Nephron progenitor cell (in vitro differentiated cells): Measurements from ENCODE around the gene ATP8A1.
"Not testable (repeated sequence)": the region's sequence is repeated elsewhere in the genome, so short reads cannot be mapped to it uniquely, and the experiment has no call there.

Source experiments
- DNase-seq: peaks from one replicate; pipeline ENCODE4 v3.0.0; 2021
- H3K27ac Mint-ChIP-seq: 2 replicates; pipeline ENCODE4 v1.8.0; 2021; ENCODE audit warnings: mild to moderate bottlenecking, moderate library complexity, mixed read lengths
- H3K27me3 Mint-ChIP-seq: 2 replicates; pipeline ENCODE4 v1.8.0; 2021; ENCODE audit warnings: mild to moderate bottlenecking, low read depth, mixed read lengths; ENCODE audit not compliant: poor library complexity
- H3K36me3 Mint-ChIP-seq: 2 replicates; pipeline ENCODE4 v1.8.0; 2021; ENCODE audit warnings: low read depth, mixed read lengths
- H3K4me1 Mint-ChIP-seq: 2 replicates; pipeline ENCODE4 v1.8.0; 2021; ENCODE audit warnings: mixed read lengths
- H3K4me3 Mint-ChIP-seq: 2 replicates; pipeline ENCODE4 v1.8.0; 2021; ENCODE audit warnings: mild to moderate bottlenecking, moderate library complexity, mixed read lengths
- H3K9me3 Mint-ChIP-seq: 2 replicates; pipeline ENCODE4 v1.8.0; 2021; ENCODE audit warnings: mild to moderate bottlenecking, moderate library complexity, mixed read lengths
- TF ChIP-seq, protein P1 (sequence below): fragments of 200-600 bp; sonication (generic); IDR thresholded peaks from 2 replicates; pipeline ENCODE4 v1.5.0; 2021; ENCODE audit warnings: antibody characterized with exemption

Gene ATP8A1

DNA sequence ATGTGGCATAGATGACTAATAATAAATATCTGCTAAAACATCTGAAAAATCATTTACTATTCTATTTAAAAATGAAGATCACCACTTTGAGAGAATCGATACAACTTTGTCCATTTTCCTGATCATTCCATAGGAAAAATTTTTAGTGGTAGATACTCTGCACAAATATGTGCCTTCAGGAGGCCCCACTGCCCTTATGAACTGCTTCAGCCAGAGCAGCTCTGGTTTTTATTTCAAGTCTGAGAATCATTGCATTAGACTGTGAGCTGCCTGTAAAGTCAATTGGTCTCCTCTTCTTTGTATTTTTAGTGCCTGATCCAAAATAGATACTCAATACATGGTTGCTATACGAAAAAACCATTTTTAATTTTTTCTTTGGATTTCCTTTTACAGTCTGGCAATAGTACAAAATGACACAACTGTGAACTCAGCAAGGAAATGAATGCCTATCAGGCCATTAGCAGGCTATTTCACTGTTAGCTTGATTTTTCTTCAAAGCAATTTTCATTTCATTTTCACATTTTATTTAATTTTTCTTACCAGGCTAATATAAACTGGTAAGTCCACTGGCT is 190.5 kb downstream of the ATP8A1 start:
- H3K36me3 Mint-ChIP-seq, result peaks cover 20% of the 10 kb centered on the region
- TF ChIP-seq, protein P1, sequence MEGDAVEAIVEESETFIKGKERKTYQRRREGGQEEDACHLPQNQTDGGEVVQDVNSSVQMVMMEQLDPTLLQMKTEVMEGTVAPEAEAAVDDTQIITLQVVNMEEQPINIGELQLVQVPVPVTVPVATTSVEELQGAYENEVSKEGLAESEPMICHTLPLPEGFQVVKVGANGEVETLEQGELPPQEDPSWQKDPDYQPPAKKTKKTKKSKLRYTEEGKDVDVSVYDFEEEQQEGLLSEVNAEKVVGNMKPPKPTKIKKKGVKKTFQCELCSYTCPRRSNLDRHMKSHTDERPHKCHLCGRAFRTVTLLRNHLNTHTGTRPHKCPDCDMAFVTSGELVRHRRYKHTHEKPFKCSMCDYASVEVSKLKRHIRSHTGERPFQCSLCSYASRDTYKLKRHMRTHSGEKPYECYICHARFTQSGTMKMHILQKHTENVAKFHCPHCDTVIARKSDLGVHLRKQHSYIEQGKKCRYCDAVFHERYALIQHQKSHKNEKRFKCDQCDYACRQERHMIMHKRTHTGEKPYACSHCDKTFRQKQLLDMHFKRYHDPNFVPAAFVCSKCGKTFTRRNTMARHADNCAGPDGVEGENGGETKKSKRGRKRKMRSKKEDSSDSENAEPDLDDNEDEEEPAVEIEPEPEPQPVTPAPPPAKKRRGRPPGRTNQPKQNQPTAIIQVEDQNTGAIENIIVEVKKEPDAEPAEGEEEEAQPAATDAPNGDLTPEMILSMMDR, result no peak
- H3K27ac Mint-ChIP-seq, result no peak overlapping the region
- H3K4me3 Mint-ChIP-seq, result no peak overlapping the region
- no peaks in the 10 kb centered on the region for H3K4me1 Mint-ChIP-seq
- H3K9me3 Mint-ChIP-seq, result peaks cover 19% of the 10 kb centered on the region
- H3K27me3 Mint-ChIP-seq, result peaks cover 3% of the 10 kb centered on the region
- no peak for DNase-seq

DNA sequence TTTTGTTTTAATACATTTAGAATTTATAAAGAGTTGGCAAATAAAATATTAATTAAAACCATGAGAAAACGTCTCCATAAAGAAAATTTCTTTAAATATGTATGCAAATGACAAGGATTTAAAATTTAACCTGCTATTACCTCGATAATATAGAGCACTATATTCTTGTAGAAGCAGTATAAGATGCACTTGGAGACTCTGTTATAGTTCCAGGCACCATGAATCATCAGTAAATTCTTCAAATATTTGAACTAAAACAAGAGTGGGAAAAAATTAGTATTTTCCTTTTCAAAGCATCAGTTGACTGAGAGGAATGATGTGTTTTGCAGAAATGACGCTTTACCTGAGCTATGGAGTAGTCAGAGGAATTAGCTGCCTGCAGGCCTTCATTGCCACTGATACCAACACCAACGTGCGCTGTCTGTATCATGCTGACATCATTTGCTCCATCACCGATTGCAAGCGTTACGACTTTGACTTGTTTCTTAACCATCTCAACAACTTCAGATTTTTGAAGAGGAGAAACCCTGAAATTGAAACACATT is 192.3 kb downstream of the ATP8A1 start:
- Mint-ChIP-seq H3K9me3 (peaks cover 26% of the 10 kb centered on the region), H3K36me3 (peaks cover 22% of the 10 kb centered on the region), H3K27ac (no peak overlapping the region), H3K4me1 (no peaks in the 10 kb centered on the region), H3K4me3 (no peak overlapping the region), H3K27me3 (peaks cover 3% of the 10 kb centered on the region)
- DNase-seq, result no peak
- TF ChIP-seq, protein P1, result no peak

DNA sequence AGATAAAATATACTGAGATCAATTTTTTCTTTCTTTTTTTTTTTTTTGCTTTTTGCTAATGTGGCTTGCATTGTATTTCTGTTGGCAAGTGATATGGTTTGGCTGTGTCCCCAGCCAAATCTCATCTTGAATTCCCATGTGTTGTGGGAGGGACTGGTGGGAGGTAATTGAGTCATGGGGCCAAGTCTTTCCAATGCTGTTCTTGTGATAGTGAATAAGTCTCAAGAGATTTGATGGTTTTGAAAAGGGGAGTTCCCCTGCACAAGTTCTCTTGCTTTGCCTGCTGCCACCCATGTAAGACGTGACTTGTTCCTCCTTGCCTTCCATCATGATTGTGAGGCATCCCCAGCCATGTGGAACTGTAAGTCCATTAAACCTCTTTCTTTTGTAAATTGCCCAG is 195.7 kb downstream of the ATP8A1 start:
- not testable (repeated sequence) for H3K4me3 Mint-ChIP-seq, H3K4me1 Mint-ChIP-seq, H3K27ac Mint-ChIP-seq, DNase-seq, H3K27me3 Mint-ChIP-seq
- H3K36me3 Mint-ChIP-seq, result peaks cover 22% of the 10 kb centered on the region
- H3K9me3 Mint-ChIP-seq, result peaks cover 26% of the 10 kb centered on the region

DNA sequence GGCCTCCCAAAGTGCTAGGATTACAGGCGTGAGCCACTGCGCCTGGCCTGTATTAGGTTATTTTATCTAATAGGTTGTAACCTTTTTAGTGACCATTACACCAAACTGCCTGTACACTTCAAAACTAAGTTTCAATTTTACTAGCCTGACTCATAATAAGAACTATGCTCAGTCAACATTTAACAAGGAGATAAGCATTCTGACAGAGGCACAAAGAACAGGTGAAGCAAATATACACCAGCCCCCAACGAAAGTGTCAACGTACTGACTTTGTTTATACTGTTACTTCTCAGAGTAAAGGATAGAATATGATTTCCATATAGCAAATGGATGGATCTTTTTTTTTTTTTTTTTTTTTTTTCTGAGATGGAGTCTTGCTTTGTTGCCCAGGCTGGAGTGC is 196.9 kb downstream of the ATP8A1 start:
- TF ChIP-seq, protein P1, result no peak
- H3K36me3 Mint-ChIP-seq, result peaks cover 22% of the 10 kb centered on the region

DNA sequence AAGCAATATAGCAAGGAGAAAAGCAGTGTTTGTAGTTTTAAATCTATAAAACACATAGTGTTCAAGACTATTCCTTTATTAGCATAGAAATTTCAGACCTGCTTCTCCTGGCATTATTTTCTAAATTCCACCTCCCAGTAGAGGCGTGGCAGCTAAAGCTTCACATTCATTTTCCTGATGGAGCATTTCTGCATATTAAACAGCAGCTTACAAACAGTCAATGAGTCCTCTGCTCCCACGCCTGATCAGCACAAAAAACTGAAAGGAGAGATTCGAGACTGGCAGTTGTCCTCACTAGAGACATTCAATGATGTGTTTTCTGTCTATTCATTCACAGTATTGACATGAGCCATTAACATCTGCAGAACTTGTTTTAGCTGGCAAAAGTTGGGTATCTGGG is 198.2 kb downstream of the ATP8A1 start:
- H3K36me3 Mint-ChIP-seq, result peaks cover 20% of the 10 kb centered on the region
- peaks cover 3% of the 10 kb centered on the region for H3K27me3 Mint-ChIP-seq
- TF ChIP-seq, protein P1, result no peak
- H3K9me3 Mint-ChIP-seq, result peaks cover 24% of the 10 kb centered on the region
- H3K27ac Mint-ChIP-seq, result no peak overlapping the region
- H3K4me1 Mint-ChIP-seq, result no peaks in the 10 kb centered on the region
- H3K4me3 Mint-ChIP-seq, result no peak overlapping the region
- DNase-seq, result no peak

More for the DNA sequence above, 196.9 kb downstream of the ATP8A1 start:
- H3K4me1 Mint-ChIP-seq, result no peaks in the 10 kb centered on the region
- H3K27me3 Mint-ChIP-seq, result peaks cover 3% of the 10 kb centered on the region
- no peak overlapping the region for H3K27ac Mint-ChIP-seq
- DNase-seq, result no peak
- no peak overlapping the region for H3K4me3 Mint-ChIP-seq
- H3K9me3 Mint-ChIP-seq, result peaks cover 26% of the 10 kb centered on the region

DNA sequence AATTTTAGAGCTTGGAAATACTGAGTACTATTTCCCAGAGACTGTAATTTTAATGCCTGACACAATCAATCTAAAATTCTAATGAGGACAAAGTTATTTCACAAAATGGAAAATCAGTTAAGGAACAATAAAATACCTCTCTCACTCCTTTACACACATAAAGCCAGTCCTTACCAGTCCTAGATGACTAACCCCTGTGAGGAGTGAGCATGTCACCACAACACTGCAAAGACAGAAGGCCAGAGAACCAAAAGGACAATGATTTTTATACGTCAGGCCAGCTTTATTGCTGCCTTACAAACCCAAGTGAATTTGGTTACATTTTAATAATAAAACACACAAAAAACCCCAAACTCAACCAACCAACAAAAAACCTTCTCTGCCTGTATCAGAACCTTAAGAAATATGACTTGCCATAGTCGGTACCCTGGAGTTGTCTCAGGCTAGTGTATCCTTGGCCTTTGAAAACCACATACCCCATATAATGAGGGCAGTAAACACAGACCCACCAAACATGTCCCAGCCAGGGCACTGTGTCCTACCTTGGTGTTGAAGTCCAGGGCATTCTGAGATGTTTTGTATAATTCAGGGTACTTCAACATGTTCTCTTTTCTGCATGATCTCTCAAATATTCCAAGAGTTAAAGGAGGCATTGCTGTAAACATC is 202.0 kb downstream of the ATP8A1 start:
- peak overlapping the region; percentile 26 for H3K27ac Mint-ChIP-seq
- DNase-seq, result no peak

More for the DNA sequence above, 202.0 kb downstream of the ATP8A1 start:
- H3K4me1 Mint-ChIP-seq, result peaks cover 7% of the 10 kb centered on the region
- no peak overlapping the region for H3K4me3 Mint-ChIP-seq
- TF ChIP-seq, protein P1, result no peak
- peaks cover 3% of the 10 kb centered on the region for H3K27me3 Mint-ChIP-seq
- H3K36me3 Mint-ChIP-seq, result no peaks in the 10 kb centered on the region
- H3K9me3 Mint-ChIP-seq, result no peaks in the 10 kb centered on the region
